ENCODE data around the gene RPN1. TPM values are rescaled to one million over a fixed set of nuclear protein-coding genes. Genes with fewer than 3 reads are reported as not detected.
"Not testable (repeated sequence)": the region's sequence is repeated elsewhere in the genome, so short reads cannot be mapped to it uniquely, and the experiment has no call there.

Gene RPN1
- total RNA-seq, 1 donor, result 341 TPM

GRCh38 chr3:128603313-128603712 is 47.3 kb downstream of the RPN1 start:
- H3K4me3 ChIP-seq (ENCODE audit: low read depth, low read length), result no peak overlapping the region
- DNase-seq (ENCODE audit: low read depth), result no peak
- no peak for TF ChIP-seq CTCF (IDR thresholded peaks at IDR 0.05; ENCODE audit: insufficient read depth, low read length)

- no peak for TF ChIP-seq CTCF (IDR thresholded peaks at IDR 0.05; ENCODE audit: insufficient read depth, low read length)
- DNase-seq (ENCODE audit: low read depth), result no peak
- H3K4me3 ChIP-seq (ENCODE audit: low read depth, low read length), result no peak overlapping the region
These were observed 51.5 kb downstream of the RPN1 start for GRCh38 chr3:128598884-128599664.

GRCh38 chr3:128597900-128598299 is 52.7 kb downstream of the RPN1 start:
- no peak for TF ChIP-seq CTCF (IDR thresholded peaks at IDR 0.05; ENCODE audit: insufficient read depth, low read length)
- no peak overlapping the region for H3K4me3 ChIP-seq (ENCODE audit: low read depth, low read length)
- no peak for DNase-seq (ENCODE audit: low read depth)

GRCh38 chr3:128592864-128593263 is 57.8 kb downstream of the RPN1 start:
- TF ChIP-seq CTCF (IDR thresholded peaks at IDR 0.05; ENCODE audit: insufficient read depth, low read length), result no peak
- no peak for DNase-seq (ENCODE audit: low read depth)
- H3K4me3 ChIP-seq (ENCODE audit: low read depth, low read length), result no peak overlapping the region

GRCh38 chr3:128591738-128592426 is 58.7 kb downstream of the RPN1 start:
- H3K4me3 ChIP-seq (ENCODE audit: low read depth, low read length), result no peak overlapping the region
- no peak for DNase-seq (ENCODE audit: low read depth)
- TF ChIP-seq CTCF (IDR thresholded peaks at IDR 0.05; ENCODE audit: insufficient read depth, low read length), result no peak

GRCh38 chr3:128590948-128591347 is 59.7 kb downstream of the RPN1 start:
- H3K4me3 ChIP-seq (ENCODE audit: low read depth, low read length), result no peak overlapping the region
- DNase-seq (ENCODE audit: low read depth), result no peak
- TF ChIP-seq CTCF (IDR thresholded peaks at IDR 0.05; ENCODE audit: insufficient read depth, low read length), result no peak

- not testable (repeated sequence) for DNase-seq (ENCODE audit: low read depth); H3K4me3 ChIP-seq (ENCODE audit: low read depth, low read length)
These were observed 60.6 kb downstream of the RPN1 start for GRCh38 chr3:128589985-128590384.

All from fibroblast of the aortic adventitia (primary cell).